ENCODE data around the gene ARSG.

The ARSG gene

DNA sequence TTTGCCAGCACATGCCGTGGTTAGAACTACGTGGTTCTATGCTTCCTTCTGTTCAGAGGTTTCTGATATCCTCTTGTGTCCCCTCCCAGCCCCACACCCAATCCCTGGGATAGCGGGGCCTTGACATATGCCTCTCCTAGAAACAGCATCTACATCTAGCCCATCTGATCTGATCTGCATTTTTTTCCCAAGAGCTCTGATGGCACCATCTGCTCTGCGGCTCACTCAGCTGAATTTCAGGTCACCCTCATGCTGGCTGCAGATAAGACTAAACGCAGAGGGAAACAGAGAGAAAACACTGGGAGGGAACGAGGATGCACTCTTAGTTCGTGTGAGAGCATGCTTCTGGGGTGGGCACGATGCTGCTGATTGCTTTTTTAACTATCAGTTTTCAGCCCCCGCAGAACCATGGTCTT, 155.3 kb downstream of the ARSG start:
- TF ChIP-seq EZH2phosphoT487 (IDR thresholded peaks at IDR 0.05; ENCODE audit: borderline replicate concordance, low read length) (no peak), CTCF (IDR thresholded peaks at IDR 0.05; ENCODE audit: low read depth, low read length, poor library complexity, severe bottlenecking) (no peak)

DNA sequence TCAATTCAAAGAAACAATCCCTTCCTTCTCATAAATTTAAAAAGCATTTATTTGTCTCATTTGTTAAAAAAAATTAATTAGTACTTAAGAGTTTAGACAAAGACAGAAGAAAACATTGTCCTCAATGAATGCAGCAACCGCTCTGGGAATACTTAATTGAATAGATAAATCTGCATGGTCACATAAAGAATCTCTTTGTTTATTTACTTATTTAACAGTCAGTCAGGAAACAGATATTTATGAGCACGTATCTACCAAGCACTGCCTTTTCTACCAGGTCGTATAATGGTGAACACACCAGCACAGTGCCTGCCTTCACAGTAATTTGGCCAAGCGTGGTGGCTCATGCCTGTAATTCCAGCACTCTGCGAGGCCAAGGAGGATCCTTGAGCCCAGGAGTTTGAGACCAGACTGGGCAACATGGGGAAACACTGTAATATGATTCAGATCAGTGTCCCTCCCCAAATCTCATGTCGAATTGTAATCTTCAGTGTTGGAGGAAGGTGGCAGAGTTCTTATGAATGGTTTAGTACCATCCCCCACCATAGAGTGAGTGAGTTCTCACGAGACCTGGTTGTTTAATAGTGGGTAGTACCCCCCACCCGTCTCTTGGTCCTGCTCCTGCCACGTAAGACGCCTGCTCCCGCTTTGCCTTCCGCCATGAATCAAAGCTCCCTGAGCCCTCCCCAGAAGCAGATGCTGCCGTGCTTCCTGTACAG, 157.9 kb downstream of the ARSG start:
- TF ChIP-seq CTCF (IDR thresholded peaks at IDR 0.05; ENCODE audit: low read depth, low read length, poor library complexity, severe bottlenecking) (no peak), EZH2phosphoT487 (IDR thresholded peaks at IDR 0.05; ENCODE audit: borderline replicate concordance, low read length) (no peak)
- H3K79me2 ChIP-seq (ENCODE audit: control insufficient read depth, low read length) = no peaks in the 10 kb centered on the region
- H4K20me1 ChIP-seq (ENCODE audit: control insufficient read depth, insufficient read depth, low read depth, low read length) = no peaks in the 10 kb centered on the region
- no peak overlapping the region for H3K27ac ChIP-seq (ENCODE audit: low read depth, low read length)
- no peaks in the 10 kb centered on the region for H3K9me3 ChIP-seq (ENCODE audit: control insufficient read depth, insufficient read depth, low read length)
- H3K4me1 ChIP-seq (ENCODE audit: control insufficient read depth, low read length) = no peaks in the 10 kb centered on the region
- H3K4me2 ChIP-seq (ENCODE audit: low read length) = no peak overlapping the region
- no peaks in the 10 kb centered on the region for H3K27me3 ChIP-seq (ENCODE audit: control insufficient read depth, low read length)
- H3F3A ChIP-seq (ENCODE audit: control insufficient read depth, insufficient read depth) = no peaks in the 10 kb centered on the region
- no peak overlapping the region for H3K4me3 ChIP-seq (ENCODE audit: low read length)
- no peaks in the 10 kb centered on the region for H3K36me3 ChIP-seq (ENCODE audit: control insufficient read depth, low read length)
- no peaks in the 10 kb centered on the region for H3K9me2 ChIP-seq (replicated peaks; ENCODE audit: control insufficient read depth, low read length)

More for the DNA sequence above, 155.3 kb downstream of the ARSG start:
- H3K9me3 ChIP-seq (ENCODE audit: control insufficient read depth, insufficient read depth, low read length) = no peaks in the 10 kb centered on the region
- peaks cover 4% of the 10 kb centered on the region for H3K4me1 ChIP-seq (ENCODE audit: control insufficient read depth, low read length)
- no peaks in the 10 kb centered on the region for H3K27me3 ChIP-seq (ENCODE audit: control insufficient read depth, low read length)
- H3K4me3 ChIP-seq (ENCODE audit: low read length) = no peak overlapping the region
- no peaks in the 10 kb centered on the region for H3K79me2 ChIP-seq (ENCODE audit: control insufficient read depth, low read length)
- H3K36me3 ChIP-seq (ENCODE audit: control insufficient read depth, low read length) = no peaks in the 10 kb centered on the region
- H3F3A ChIP-seq (ENCODE audit: control insufficient read depth, insufficient read depth) = no peaks in the 10 kb centered on the region
- no peaks in the 10 kb centered on the region for H4K20me1 ChIP-seq (ENCODE audit: control insufficient read depth, insufficient read depth, low read depth, low read length)
- no peak overlapping the region for H3K4me2 ChIP-seq (ENCODE audit: low read length)
- H3K27ac ChIP-seq (ENCODE audit: low read depth, low read length) = no peak overlapping the region
- no peaks in the 10 kb centered on the region for H3K9me2 ChIP-seq (replicated peaks; ENCODE audit: control insufficient read depth, low read length)

- H3F3A ChIP-seq (ENCODE audit: control insufficient read depth, insufficient read depth) = no peaks in the 10 kb centered on the region
- no peaks in the 10 kb centered on the region for H3K36me3 ChIP-seq (ENCODE audit: control insufficient read depth, low read length)
- no peaks in the 10 kb centered on the region for H3K9me3 ChIP-seq (ENCODE audit: control insufficient read depth, insufficient read depth, low read length)
- 0 out of 2 replicates have a peak, but pooled peaks cover under 1% of the 10 kb centered on the region for H3K4me1 ChIP-seq (ENCODE audit: control insufficient read depth, low read length)
- no peaks in the 10 kb centered on the region for H3K9me2 ChIP-seq (replicated peaks; ENCODE audit: control insufficient read depth, low read length)
- H3K27me3 ChIP-seq (ENCODE audit: control insufficient read depth, low read length) = no peaks in the 10 kb centered on the region
- H3K79me2 ChIP-seq (ENCODE audit: control insufficient read depth, low read length) = no peaks in the 10 kb centered on the region
- H3K4me3 ChIP-seq (ENCODE audit: low read length) = no peak overlapping the region
- no peak overlapping the region for H3K4me2 ChIP-seq (ENCODE audit: low read length)
- no peak for TF ChIP-seq EZH2phosphoT487 (IDR thresholded peaks at IDR 0.05; ENCODE audit: borderline replicate concordance, low read length)
- no peak for TF ChIP-seq CTCF (IDR thresholded peaks at IDR 0.05; ENCODE audit: low read depth, low read length, poor library complexity, severe bottlenecking)
- no peaks in the 10 kb centered on the region for H4K20me1 ChIP-seq (ENCODE audit: control insufficient read depth, insufficient read depth, low read depth, low read length)
- H3K27ac ChIP-seq (ENCODE audit: low read depth, low read length) = no peak overlapping the region
These were observed 159.1 kb downstream of the ARSG start for GRCh38 chr17:68450391-68450790.
